EH (cell line): Measurements from ENCODE around the gene ZHX3.

Source experiments
- DNase-seq: peaks from one replicate; pipeline ENCODE4 v3.0.0-alpha.2; 2015; ENCODE audit warnings: low read depth

The ZHX3 gene

DNA sequence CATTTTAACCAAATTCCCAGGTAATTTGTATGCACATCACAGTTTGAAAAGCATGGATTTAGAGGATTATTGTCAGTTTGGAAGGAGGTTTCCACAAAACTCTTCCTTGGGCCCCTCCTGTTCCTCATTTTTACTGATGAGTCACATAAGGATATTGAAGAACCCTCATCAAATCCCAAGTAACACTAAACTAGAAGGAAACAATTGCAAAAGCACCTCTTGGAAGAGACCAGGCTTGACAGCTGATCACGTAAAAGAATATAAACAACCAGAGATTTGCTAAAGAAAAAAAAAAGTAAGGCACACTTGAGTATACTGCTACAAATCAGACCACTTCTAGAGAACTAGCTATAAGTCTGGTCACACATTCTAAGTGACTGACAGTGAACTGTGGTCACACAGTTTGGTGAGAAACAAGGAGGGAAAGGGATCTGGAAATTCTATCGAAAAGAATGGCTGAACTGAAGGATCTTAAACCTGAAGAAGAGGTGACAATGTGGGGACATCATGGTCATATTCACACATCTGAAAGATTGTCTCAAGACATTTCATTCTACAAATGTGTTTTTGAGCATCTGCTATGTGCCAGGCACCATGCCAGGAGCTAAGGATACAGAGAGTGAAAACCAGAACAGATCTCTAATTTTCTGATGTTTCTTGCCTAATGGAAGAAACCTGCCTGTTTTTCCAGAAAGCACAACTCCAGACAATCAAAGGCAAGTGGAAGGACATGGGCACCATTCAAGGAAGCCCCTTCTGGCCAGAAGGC lies 24.1 kb downstream of the ZHX3 start:
- peak; percentile 63 for DNase-seq

DNA sequence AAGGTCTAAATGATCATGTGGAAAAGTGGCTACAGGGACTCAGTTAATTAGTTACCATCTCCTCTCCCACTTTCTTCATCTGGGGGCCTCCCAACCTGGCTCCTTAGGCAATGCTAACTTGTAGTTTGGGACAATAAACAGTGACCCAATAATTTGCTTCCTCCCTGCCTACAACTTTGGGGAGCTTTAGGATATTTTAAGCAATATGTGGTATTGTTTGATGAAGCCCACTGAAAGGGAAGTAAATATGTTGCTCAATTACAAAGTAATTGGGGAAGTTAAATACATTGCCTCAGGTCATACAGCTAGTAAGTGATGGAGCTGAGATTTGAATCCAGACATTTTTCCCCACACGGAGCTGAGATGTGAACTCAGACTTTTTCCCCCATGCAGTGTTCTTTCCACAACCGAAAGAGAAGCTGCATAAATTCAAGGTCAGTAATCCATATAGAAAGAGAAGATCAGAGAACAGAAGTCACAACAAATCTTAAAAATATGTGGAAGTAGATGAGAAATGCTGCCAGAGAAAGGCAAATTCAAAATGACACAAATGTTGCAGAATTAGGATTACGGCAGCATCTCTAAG lies 26.6 kb downstream of the ZHX3 start:
- DNase-seq = no peak

DNA sequence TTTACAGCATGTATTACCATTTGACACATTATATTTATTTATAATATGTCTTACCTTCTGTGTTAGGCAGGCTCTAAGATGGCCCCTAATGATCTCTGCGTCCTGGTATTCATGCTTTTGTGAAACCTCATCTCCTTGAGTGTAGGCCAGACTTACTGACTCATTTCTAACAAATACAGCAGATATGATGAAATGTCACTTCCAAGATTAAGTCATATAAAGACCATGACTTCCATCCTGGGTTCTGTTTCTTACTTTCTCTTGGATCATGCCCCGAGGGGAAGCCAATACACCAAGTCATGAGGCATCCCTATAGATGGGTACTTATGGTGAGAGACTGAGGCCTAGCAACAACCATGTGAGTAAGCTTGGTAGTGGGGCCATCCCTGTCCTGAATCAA lies 30.2 kb downstream of the ZHX3 start:
- DNase-seq = peak; percentile 87

DNA sequence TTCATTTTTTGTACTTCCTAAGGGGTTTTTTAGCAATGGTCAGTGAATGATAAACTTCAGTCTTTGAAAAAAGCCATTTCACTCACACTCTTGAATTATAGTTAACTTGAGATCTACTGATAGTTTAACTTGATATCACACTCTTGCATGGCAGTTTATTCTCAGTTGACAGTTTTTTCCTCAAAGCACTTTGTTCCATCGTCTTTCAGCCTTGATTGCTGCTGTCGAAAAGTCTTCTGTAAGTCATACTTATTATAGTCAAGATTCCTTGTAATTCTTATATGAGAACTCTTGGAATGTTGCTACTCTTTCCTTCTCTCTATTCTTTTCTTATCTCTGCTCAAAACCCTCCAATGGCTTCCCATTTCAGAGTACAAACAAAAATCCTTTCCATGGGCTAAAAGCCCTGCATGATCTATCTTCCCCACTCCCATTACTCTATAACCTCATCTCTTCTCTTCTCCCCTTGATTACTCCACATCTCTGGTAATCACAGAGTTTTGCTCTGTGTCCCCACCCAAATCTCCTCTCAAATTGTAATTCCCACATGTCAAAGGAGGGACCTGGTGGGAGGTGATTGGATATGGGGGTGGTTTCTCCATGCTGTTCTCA lies 31.2 kb downstream of the ZHX3 start:
- DNase-seq = no peak

DNA sequence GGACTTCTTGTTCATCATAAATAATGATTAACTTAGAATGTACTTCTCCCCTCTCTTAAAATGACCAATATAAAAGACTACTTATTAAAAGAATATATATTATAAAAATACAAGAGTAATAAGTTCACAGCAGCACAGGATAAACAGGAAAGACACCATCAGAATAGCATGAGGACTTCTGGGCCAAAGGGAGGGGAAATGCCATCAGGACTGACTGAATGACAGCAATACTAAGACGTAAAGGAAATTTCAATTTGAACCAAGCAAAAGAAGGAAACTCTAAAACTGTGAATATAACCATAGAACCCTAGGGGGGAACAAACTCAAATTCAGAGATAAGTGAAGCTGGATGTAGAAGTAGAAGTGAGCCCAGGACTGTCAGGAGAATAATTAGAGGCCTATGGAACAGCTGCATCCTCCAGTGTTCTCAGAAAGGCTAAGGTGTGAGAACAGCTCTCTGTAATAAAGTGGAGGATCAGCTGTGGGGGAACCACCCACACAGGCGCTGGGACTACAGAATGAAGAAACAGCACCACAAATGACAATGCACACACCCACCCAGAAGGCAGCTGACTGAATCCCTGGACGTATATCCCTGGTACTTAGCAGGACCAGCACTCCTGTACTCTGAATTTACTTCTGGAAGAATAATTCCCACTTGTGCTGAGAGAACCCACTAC lies 37.8 kb downstream of the ZHX3 start:
- no peak for DNase-seq

DNA sequence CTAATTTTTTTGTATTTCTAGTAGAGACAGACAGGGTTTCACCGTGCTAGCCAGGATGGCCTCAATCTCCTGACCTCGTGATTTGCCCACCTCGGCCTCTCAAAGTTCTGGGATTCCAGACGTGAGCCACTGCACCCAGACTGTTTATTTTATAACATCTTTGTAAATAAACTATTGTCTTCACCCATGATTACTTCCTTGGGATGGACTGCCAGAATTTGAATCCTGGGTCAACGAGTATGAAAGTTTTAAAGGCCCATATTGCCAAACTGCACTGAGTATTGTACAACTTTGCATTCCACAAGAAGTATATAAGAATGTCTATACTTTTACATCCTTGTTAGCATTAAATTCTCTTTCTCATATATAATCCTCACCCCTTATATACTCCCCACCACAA lies 38.6 kb downstream of the ZHX3 start:
- peak; percentile 24 for DNase-seq

DNA sequence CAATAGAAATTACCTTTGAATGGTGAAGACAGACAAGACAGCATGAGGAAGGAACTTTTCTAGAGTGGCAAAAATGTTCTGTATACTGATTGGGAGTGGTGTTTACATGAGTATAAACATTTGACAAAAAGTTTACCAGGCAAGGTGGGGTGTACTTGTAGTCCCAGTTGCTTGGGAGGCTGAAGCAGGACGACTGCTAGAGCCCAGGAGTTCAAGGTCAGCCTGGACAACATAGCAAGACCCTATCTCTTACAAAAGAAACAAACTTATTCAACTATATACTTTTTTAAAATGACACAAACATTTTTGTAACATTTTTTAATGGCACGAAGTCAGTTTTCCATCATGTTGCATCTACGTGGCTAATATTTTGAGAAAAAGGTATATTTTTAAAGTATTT lies 40.5 kb downstream of the ZHX3 start:
- DNase-seq = no peak

DNA sequence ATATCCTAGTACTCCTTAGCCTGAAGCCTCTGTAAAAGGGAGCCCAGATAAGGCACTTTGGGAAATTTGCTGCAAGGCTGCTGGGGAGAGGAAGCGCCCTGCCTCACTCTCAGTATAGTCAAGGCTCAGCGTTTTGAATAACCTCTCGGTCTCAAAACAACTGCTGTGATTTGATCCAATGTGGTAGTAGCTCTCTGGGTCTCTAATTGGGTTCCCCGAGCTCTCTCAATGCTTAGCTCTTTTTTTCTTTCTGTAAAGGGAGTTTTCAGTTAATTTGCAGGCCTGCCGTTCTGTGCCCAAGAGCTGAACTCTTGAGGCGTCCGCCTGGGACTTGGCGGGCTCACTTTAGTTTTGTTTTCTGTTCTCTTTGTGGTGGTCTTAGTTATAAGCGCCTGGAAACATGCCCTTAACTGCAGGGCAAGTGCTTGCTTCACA lies 41.2 kb downstream of the ZHX3 start:
- DNase-seq = peak; percentile 29

DNA sequence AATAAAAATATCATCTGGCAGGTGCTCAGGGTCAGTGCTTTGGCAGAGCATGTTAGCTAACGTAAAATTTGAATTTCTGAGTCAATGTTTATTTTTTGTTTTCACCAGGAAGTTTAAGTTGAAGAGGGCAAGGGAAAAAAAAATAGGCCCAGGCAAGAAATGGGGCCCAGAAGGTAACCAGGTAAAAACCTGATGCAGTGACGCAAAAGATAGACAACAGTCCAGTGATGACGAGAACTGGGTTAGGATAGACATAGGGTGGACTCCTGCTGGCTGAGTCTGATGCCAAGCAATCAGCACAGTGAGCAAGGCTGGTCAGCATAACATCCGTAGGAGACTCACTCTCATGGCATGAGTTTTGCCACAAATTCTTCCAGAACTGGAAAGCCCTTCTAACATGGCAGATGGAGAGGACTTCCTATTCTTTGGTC lies 42.2 kb downstream of the ZHX3 start:
- peak; percentile 79 for DNase-seq

DNA sequence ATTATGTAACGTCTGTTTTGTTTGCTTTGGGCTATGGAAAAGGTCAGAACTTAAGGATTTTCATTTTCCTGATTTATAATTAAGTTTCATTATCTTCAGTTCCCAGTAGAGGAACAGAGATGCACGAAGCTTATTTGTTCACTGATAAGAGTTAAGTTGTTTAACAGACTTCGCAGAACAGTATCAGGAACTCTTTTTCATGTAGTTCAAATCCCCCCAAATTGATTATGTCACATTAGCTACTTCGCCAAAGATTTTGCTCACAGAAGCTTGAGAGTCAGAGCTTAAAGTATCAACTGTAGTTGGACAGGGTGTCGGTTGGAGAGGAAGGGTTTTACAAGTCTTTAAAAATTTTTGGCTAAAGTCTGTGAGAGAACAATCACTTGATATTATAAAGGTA lies 43.4 kb downstream of the ZHX3 start:
- DNase-seq = no peak

DNA sequence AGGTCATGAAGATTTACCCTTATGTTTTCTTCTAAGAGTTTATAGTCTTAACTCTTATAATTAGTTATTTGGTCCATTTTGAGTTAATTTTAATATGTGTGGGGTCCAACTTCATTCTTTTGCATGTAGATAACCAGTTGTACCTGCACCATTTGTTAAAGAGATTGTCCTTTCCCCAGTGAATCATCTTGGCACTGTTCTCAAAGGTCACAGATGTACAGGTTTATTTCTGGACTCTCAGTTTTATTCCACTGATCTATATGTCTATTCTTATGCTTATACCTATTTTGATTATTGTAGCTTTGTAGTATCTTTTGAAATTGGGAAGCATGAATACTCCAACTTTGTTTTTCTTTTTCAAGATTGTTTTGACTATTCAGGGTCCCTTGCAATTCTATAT lies 44.1 kb downstream of the ZHX3 start:
- DNase-seq = no peak

DNA sequence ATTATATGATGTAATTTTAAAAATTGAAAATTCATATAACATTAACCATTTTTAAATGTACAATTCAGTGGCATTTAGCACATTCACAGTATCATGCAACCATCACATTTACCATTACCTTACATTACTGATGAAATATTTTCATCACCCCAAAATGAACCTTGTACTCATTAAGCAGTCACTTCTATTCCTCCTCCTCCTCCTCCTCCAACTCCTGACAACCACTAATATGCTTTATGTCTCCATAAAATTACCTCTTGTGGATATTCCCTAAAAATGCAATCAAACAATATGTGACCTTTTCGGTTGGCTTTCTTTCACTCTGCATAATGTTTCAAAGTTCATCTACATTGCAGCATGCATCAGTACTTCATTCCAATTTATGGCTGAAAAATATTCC lies 45.2 kb downstream of the ZHX3 start:
- no peak for DNase-seq

DNA sequence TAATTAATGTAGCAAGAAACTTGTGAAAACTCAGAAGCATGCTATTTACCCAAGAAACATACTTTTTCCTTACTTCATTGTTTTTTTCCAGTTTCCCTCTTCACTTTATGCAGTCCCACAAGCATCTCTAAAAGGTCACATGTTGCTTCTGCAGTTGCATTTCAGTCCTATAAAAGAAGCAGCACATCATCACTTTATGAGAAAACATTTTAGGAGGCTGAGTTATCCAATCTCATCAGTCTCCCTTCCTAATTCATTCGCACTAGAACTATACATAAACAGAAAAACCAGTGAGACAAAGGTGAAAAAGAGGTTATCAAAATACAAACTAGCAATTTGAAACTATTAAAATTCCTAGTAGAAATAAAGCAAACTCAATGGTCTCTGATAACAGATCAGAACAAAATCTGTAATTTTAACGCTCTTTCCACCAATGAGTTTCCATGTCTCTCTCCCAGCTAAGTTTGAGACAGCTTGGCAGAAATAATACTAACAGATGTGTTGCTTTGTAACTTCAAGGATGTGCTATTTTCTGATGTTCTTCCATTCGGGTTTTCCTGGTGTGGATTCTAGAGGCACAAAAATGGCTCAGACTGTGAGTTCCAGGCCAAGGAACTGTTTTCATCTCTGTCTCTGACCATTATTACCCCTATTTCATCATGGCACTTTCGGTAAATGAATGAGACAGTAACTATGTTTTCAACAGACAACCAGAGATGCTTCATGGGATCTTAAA lies 48.4 kb downstream of the ZHX3 start:
- peak; percentile 55 for DNase-seq

DNA sequence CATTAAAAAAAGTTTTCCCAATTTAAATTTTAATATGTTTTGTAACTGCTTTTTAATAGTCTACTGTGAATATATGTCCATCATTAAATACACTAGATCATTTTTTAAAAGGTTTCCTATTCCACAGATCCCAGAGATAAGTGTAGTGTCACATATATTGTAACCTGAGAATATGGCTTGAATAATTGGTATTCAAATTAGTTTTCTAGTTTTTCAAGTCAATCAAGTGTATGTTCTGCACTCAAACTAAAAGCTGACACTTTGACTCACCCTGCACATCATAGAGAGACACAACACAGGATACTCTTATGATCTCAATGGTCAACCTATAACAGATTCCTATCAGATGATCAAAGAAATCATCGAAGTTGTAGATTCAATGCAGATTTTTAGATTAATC lies 49.1 kb downstream of the ZHX3 start:
- DNase-seq = no peak

DNA sequence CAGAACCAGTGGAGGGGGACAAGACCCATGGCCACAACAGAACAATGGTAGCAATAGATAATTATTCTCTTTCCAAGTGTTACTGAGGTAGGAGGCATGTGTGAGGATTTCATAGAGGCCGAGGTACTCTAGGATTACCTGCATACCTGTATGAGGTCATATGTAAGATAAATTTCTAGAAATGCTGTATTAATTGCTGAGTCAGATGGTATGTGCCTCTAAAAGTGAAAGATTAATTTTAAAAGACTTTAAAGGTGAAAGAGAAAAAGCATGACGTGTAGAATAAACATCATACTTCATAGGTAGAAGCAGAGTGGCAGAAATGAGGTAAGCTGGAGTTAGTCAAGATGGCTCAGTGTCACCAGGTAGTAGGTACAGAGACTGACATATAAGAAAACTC lies 51.6 kb downstream of the ZHX3 start:
- DNase-seq = no peak

DNA sequence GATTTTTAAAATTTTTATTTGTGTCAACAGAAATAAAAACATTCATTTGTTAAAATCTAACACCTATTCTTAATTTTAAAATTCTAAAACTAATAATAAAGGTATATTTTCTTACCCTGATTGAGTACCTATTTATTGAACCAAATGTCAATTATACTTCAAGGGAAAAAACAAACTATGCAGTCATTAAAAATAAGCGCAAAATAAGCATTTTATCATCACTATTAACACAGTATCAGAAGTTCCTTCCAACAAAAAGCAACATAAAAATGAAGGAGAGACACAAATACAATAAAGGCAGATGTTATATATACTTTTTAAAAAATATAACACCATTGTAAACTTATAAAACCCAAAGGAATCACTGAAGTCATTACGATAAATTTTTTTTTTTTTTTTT lies 52.7 kb downstream of the ZHX3 start:
- DNase-seq = no peak

DNA sequence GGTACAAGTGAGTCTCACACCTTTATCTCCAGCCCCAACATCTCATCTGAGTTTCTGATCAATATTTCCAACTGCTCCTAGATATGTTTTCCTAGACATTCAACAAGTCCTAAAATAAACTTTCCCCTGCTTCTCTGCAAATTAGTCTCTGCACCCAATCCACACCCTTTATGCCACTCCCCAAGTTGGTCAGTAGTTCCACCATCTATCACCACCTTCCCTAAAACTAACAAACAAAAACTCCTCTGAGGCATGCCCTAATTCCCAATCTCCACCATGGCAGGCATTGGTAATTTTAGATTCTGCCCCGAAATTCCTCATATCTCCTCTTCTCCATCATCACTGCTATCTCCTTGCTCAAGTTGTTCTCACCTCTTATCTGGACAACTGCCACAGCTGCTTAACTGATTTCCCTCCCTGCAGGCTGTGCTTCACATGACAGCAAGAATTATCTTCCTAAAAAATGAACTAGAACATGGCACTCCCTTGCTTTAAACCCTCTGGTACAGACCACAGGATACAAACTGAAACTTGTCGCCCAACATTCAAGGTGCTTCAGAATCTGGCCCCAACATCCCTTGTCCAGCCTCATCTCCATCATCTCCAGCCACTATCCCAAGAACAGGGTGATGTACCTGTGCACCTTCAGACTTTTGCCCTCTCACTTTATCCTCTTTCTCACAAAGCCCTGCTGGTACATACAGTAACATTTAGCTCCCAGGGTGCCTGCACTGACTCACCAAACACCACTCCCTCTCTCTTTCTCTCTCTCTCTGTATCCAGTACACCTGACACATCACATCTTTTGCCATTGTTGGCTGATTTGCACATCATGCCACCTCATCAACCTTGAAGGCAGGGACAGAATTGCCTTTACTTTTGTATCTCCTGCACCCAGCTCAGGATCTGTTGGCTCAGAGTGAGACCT lies 55.5 kb downstream of the ZHX3 start:
- DNase-seq = no peak

DNA sequence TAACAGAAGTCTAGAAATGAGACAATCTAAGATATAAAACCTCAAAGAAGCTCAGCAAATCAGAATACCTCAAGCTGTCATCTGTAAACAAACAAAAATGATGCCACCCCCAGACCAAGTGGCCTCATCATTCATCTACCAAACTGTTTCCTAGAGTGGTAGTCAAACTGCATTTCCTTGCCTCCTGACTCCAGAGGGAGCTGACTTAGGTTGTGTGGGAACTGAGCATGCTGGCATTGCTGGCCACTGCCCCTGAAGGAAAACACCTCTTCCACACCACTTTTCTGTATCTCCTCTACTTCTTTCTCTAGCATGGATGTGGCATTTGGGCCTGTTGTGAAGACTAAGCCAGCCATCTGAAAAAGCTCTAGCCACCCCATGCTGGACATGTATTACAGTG lies 56.3 kb downstream of the ZHX3 start:
- no peak for DNase-seq

DNA sequence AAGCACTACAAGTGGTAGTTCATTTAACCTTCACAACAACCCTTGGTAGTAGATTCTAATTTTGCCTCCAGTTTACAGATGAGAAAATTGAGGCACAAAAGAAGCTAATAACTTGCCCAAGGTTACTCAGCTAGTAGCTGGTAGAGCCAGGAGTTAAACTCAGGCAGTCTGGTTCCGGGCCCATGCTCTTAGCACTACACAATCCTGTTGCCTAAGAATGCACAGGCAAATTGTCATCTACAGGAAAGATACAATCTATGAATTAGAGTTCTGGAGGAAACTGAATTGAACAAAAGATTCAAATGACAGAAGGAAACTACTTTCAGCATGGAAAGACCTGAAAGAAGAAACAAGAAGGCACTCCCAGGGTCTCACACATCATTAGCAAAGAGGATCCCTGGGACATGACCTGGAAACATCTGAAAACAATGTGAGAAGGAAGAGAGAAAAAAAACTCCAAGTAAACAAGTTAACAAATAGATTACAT lies 56.8 kb downstream of the ZHX3 start:
- DNase-seq = no peak

DNA sequence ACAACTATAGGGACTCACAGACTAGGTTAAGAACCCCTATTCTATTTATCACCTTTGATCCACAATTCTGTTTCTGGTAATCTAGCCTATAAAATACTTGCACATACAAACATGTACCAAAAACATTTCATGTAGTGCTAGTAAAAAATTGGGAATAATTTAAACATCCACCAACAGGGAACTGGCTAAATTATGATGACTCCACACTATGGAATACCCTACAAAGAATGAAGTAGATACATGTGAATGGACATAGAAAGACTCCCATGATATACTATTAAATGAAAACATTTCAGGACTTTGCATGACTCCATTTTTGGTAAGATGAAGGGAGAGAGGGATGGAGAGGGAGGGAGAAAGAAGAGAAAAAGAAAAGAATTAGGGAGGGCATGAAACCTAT lies 58.2 kb downstream of the ZHX3 start:
- DNase-seq = no peak

DNA sequence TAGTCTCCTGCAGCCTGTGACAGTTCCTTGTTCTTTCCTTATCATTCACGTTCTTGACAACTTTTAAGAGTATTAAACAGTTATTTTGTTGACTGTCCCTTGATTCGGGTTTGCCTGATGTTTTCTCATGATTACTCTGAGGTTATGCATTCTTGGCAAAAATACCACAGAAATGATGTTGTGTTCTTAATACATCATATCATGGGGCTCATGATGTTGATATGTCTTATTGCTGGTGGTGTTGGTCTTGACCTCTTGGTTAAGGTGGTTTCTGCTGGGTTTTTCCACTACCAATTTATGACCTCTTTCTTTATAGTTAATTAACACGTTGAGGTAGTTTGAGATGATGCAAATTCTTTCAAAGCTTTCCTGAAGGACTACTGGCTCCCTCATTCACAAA lies 59.1 kb downstream of the ZHX3 start:
- DNase-seq = no peak
